GM21576 (cell line): ENCODE measurements around the gene ZNF738.

Experiments used
- ATAC-seq: cut with Tn5 transposase; IDR thresholded peaks from one replicate; pipeline ENCODE4 v1.9.1; 2021; ENCODE audit warnings: mild to moderate bottlenecking, moderate library complexity; ENCODE audit not compliant: unreplicated experiment

Gene ZNF738

GRCh38 chr19:21422244-21422643 is 63.4 kb downstream of the ZNF738 start:
- ATAC-seq: no peak

- ATAC-seq: no peak
These were observed 64.5 kb downstream of the ZNF738 start for GRCh38 chr19:21423057-21424041.
